GM23338 (cell line): Measurements from ENCODE around the gene SLC6A13. TPM values are rescaled to one million over a fixed set of nuclear protein-coding genes. Genes with fewer than 3 reads are reported as not detected.

Experiments used
- ATAC-seq: fragments of 200-7000 bp; cut with Tn5 transposase; 3 replicates; pipeline ENCODE4 v1.9.1; 2020
- DNase-seq: peaks from one replicate; pipeline ENCODE4 v3.0.0-alpha.2; 2015; ENCODE audit warnings: low spot score
- H2AFZ ChIP-seq: fragments of 200-600 bp; sonication (generic); 2 replicates; pipeline ENCODE4 v1.8.0; 2016; ENCODE audit warnings: antibody characterized with exemption, mild to moderate bottlenecking, moderate library complexity
- H3F3A ChIP-seq: fragments of 200-600 bp; sonication (generic); replicated peaks from 2 replicates; pipeline ENCODE4 v1.8.0; 2017; ENCODE audit warnings: antibody characterized with exemption, mixed run types, low read depth
- H3K27ac ChIP-seq: fragments of 200-600 bp; sonication (generic); 2 replicates; pipeline ENCODE4 v1.6.1; 2016; ENCODE audit warnings: low read depth
- H3K27me3 ChIP-seq: fragments of 200-600 bp; sonication (generic); 2 replicates; pipeline ENCODE4 v1.8.0; 2016; ENCODE audit warnings: mild to moderate bottlenecking, mixed run types, moderate library complexity; ENCODE audit not compliant: insufficient read depth
- H3K36me3 ChIP-seq: fragments of 200-600 bp; sonication (generic); 2 replicates; pipeline ENCODE4 v1.8.0; 2016; ENCODE audit warnings: mild to moderate bottlenecking; ENCODE audit not compliant: insufficient read depth
- H3K4me1 ChIP-seq: fragments of 200-600 bp; sonication (generic); 2 replicates; pipeline ENCODE4 v1.8.0; 2016; ENCODE audit warnings: mild to moderate bottlenecking, moderate library complexity; ENCODE audit not compliant: insufficient read depth
- H3K4me2 ChIP-seq: fragments of 200-600 bp; sonication (generic); 2 replicates; pipeline ENCODE4 v1.7.1; 2017; ENCODE audit warnings: mixed run types
- H3K4me3 ChIP-seq: fragments of 200-600 bp; sonication (generic); 2 replicates; pipeline ENCODE4 v1.6.1; 2016; ENCODE audit warnings: mixed run types
- H3K79me2 ChIP-seq: fragments of 200-600 bp; sonication (generic); replicated peaks from 2 replicates; pipeline ENCODE4 v1.8.0; 2017; ENCODE audit warnings: mild to moderate bottlenecking; ENCODE audit not compliant: insufficient read depth
- H3K9me2 ChIP-seq: fragments of 200-600 bp; sonication (generic); 2 replicates; pipeline ENCODE4 v1.8.0; 2017; ENCODE audit not compliant: insufficient read depth
- H4K20me1 ChIP-seq: fragments of 200-600 bp; sonication (generic); replicated peaks from 2 replicates; pipeline ENCODE4 v1.8.0; 2017; ENCODE audit warnings: mild to moderate bottlenecking; ENCODE audit not compliant: insufficient read depth
- H3K27ac Mint-ChIP-seq: 2 replicates; pipeline ENCODE4 v1.8.0; 2020; ENCODE audit warnings: inconsistent platforms, mild to moderate bottlenecking, moderate library complexity, mixed read lengths
- H3K27me3 Mint-ChIP-seq: 3 replicates; pipeline ENCODE4 v1.8.0; 2022; ENCODE audit warnings: low read depth, mild to moderate bottlenecking, moderate library complexity, mixed read lengths, inconsistent platforms; ENCODE audit not compliant: insufficient read depth, poor library complexity
- H3K36me3 Mint-ChIP-seq: 3 replicates; pipeline ENCODE4 v1.8.0; 2021; ENCODE audit warnings: low read depth, mild to moderate bottlenecking, inconsistent platforms, moderate library complexity, mixed read lengths
- H3K4me1 Mint-ChIP-seq: 3 replicates; pipeline ENCODE4 v1.8.0; 2020; ENCODE audit warnings: mild to moderate bottlenecking, inconsistent platforms, mixed read lengths
- H3K4me3 Mint-ChIP-seq: 3 replicates; pipeline ENCODE4 v1.8.0; 2021; ENCODE audit warnings: moderate library complexity, mild to moderate bottlenecking, inconsistent platforms, mixed read lengths
- H3K9me3 Mint-ChIP-seq: 3 replicates; pipeline ENCODE4 v1.8.0; 2020; ENCODE audit warnings: moderate library complexity, mild to moderate bottlenecking, inconsistent platforms, mixed read lengths
- CREB1 ChIP-seq: fragments of 250-450 bp; sonication (Bioruptor Pico); IDR thresholded peaks from 2 replicates; pipeline ENCODE4 v1.5.0; 2020; ENCODE audit warnings: low read depth, mild to moderate bottlenecking, moderate library complexity
- CTCF ChIP-seq, 2 experiments: fragments of 200-600 bp in 1 of 2; sonication (generic) in 1 of 2; conservative IDR thresholded peaks; 2 replicates each; pipeline versions ENCODE4 v1.5.1 to v1.6.1; 2016 to 2017; ENCODE audit warnings: antibody characterized with exemption in 2 of 2, low read depth in 2 of 2, mild to moderate bottlenecking in 2 of 2, moderate library complexity in 1 of 2
- EZH2 ChIP-seq: fragments of 200-600 bp; sonication (generic); IDR thresholded peaks from one replicate; pipeline ENCODE4 v1.8.0; 2017; ENCODE audit warnings: antibody characterized with exemption, mild to moderate bottlenecking, low read depth; ENCODE audit not compliant: unreplicated experiment
- EZH2phosphoT487 ChIP-seq: fragments of 200-600 bp; sonication (generic); IDR thresholded peaks from one replicate; pipeline ENCODE4 v1.8.1; 2018; ENCODE audit warnings: antibody characterized with exemption; ENCODE audit not compliant: unreplicated experiment
- JUNB ChIP-seq: IDR thresholded peaks from one replicate; pipeline ENCODE4 v1.6.1; 2016; ENCODE audit warnings: antibody characterized with exemption; ENCODE audit not compliant: unreplicated experiment
- NANOG ChIP-seq: IDR thresholded peaks from 2 replicates; pipeline ENCODE4 v1.6.1; 2016; ENCODE audit warnings: antibody characterized with exemption, borderline replicate concordance
- POLR2AphosphoS5 ChIP-seq: IDR thresholded peaks from 2 replicates; pipeline ENCODE4 v1.6.1; 2016; ENCODE audit warnings: antibody characterized with exemption, low read depth
- REST ChIP-seq: IDR thresholded peaks from one replicate; pipeline ENCODE4 v1.6.1; 2018; ENCODE audit warnings: antibody characterized with exemption; ENCODE audit not compliant: unreplicated experiment
- STAT1 ChIP-seq: IDR thresholded peaks from one replicate; pipeline ENCODE4 v1.6.1; 2016; ENCODE audit warnings: antibody characterized with exemption; ENCODE audit not compliant: unreplicated experiment
- ZNF114 ChIP-seq: fragments of 250-450 bp; sonication (Bioruptor Pico); IDR thresholded peaks from 2 replicates; pipeline ENCODE4 v1.5.0; 2020; ENCODE audit warnings: mild to moderate bottlenecking, moderate library complexity
- ZNF331 ChIP-seq: fragments of 250-450 bp; sonication (Bioruptor Pico); IDR thresholded peaks from 2 replicates; pipeline ENCODE4 v1.5.0; 2020; ENCODE audit warnings: low read depth, mild to moderate bottlenecking, moderate library complexity
- ZNF462 ChIP-seq: fragments of 250-450 bp; sonication (Bioruptor Pico); IDR thresholded peaks from 2 replicates; pipeline ENCODE4 v1.5.0; 2020; ENCODE audit warnings: mild to moderate bottlenecking, moderate library complexity
- polyA plus RNA-seq: library from polyadenylated mRNA; unstranded; fragments of >200 nt; fragmentation: Nextera tagmentation; extraction: Ambion mirVana; gene quantifications from 2 replicates; pipeline ENCODE4 v1.2.1, GENCODE V29; 2016
- total RNA-seq: library from RNA; depleted of rRNA; stranded (reverse); fragments of >200 nt; shearing (Covaris generic); gene quantifications from 2 replicates; pipeline ENCODE4 v1.2.3, GENCODE V29; 2014

SLC6A13 gene
- total and polyA plus RNA-seq, 2 experiments from 2014 or later: not detected

- ATAC-seq (no peak), DNase-seq (no peak)
- Histone ChIP-seq H4K20me1 (no peaks in the 10 kb centered on the region), H3K27ac (no peak overlapping the region), H3K4me3 (no peak overlapping the region), H3K4me2 (no peak overlapping the region), H3F3A (no peaks in the 10 kb centered on the region), H3K36me3 (no peaks in the 10 kb centered on the region), H3K4me1 (no peaks in the 10 kb centered on the region), H3K27me3 (no peaks in the 10 kb centered on the region), H2AFZ (no peak overlapping the region), H3K9me2 (no peaks in the 10 kb centered on the region), H3K79me2 (no peaks in the 10 kb centered on the region)
- no peak overlapping the region for H3K4me3 Mint-ChIP-seq
- H3K9me3 Mint-ChIP-seq: peaks cover 30% of the 10 kb centered on the region
- peaks cover 10% of the 10 kb centered on the region for H3K27me3 Mint-ChIP-seq
- H3K36me3 Mint-ChIP-seq: peaks cover 13% of the 10 kb centered on the region
- H3K4me1 Mint-ChIP-seq: 0 out of 3 replicates have a peak, but pooled peaks cover 3% of the 10 kb centered on the region
- no peak for TF ChIP-seq CTCF (conservative IDR thresholded peaks at IDR 0.05; ENCODE audit: low read depth in 2 of 2)
- no peak for TF ChIP-seq CREB1 (CRISPR knock-in tag)
- TF ChIP-seq ZNF331: no peak
- no peak for TF ChIP-seq EZH2
- TF ChIP-seq ZNF114 (CRISPR knock-in tag): no peak
- no peak for TF ChIP-seq STAT1
- TF ChIP-seq JUNB: no peak
- no peak for TF ChIP-seq POLR2AphosphoS5
- no peak for TF ChIP-seq NANOG
- TF ChIP-seq REST: no peak
- no peak for TF ChIP-seq EZH2phosphoT487
- no peak for TF ChIP-seq ZNF462 (CRISPR knock-in tag)
- H3K27ac Mint-ChIP-seq: no peak overlapping the region
Observed at GRCh38 chr12:238116-238515, 24.5 kb downstream of the SLC6A13 start.
